ENCODE results near the gene MYO5A.
A peak's percentile ranks its signal among the peaks of the same experiment; 100 is the strongest.

Gene MYO5A

GRCh38 chr15:52532427-52532826 is 3.7 kb upstream of the MYO5A start:
- Histone ChIP-seq H2BK120ac (ENCODE audit: low read depth, low read length) (no peak overlapping the region), H4K8ac (ENCODE audit: low read depth, low read length) (no peak overlapping the region), H3K79me1 (ENCODE audit: low read length) (no peaks in the 10 kb centered on the region), H3K4me2 (ENCODE audit: low read length) (no peak overlapping the region), H3K4me3 (ENCODE audit: low read length) (no peak overlapping the region), H3K18ac (ENCODE audit: low read length) (no peak overlapping the region), H2BK5ac (ENCODE audit: low read length) (no peak overlapping the region), H3K4me1 (ENCODE audit: control insufficient read depth, low read depth, low read length) (peaks cover 5% of the 10 kb centered on the region), H3K36me3 (ENCODE audit: control insufficient read depth, insufficient read depth, low read length) (no peaks in the 10 kb centered on the region), H3K56ac (ENCODE audit: low read length) (no peak overlapping the region), H3K4ac (ENCODE audit: low read depth, low read length) (no peak overlapping the region), H2AK5ac (ENCODE audit: low read length) (no peak overlapping the region), H3K9ac (ENCODE audit: low read length) (no peak overlapping the region), H3K23ac (ENCODE audit: low read length) (no peak overlapping the region), H3K79me2 (ENCODE audit: control insufficient read depth, insufficient read depth, low read length) (no peaks in the 10 kb centered on the region), H4K5ac (ENCODE audit: low read length) (no peak overlapping the region), H3K27ac (ENCODE audit: low read depth, low read length) (no peak overlapping the region), H3K27me3 (ENCODE audit: insufficient read depth, low read length, poor library complexity) (peaks cover 10% of the 10 kb centered on the region), H2BK15ac (replicated peaks; ENCODE audit: low read depth) (no peak overlapping the region)
- DNase-seq: no peak
- WGBS (ENCODE audit: extremely low coverage, insufficient coverage, low lambda C conversion rate): no CpG with 5 or more reads among the region's 2 CpGs

- no CpG with 5 or more reads among the region's 11 CpGs for WGBS (ENCODE audit: extremely low coverage, insufficient coverage, low lambda C conversion rate)
- no peak overlapping the region for H3K4ac ChIP-seq (ENCODE audit: low read depth, low read length)
- H3K9ac ChIP-seq (ENCODE audit: low read length): peak overlapping the region; percentile 65
- H3K79me2 ChIP-seq (ENCODE audit: control insufficient read depth, insufficient read depth, low read length): no peaks in the 10 kb centered on the region
- peak overlapping the region; percentile 73 for H3K56ac ChIP-seq (ENCODE audit: low read length)
- H3K36me3 ChIP-seq (ENCODE audit: control insufficient read depth, insufficient read depth, low read length): no peaks in the 10 kb centered on the region
- H3K27me3 ChIP-seq (ENCODE audit: insufficient read depth, low read length, poor library complexity): peaks cover 10% of the 10 kb centered on the region
- no peak for DNase-seq
- H4K8ac ChIP-seq (ENCODE audit: low read depth, low read length): no peak overlapping the region
- no peak overlapping the region for H3K18ac ChIP-seq (ENCODE audit: low read length)
- no peak overlapping the region for H3K23ac ChIP-seq (ENCODE audit: low read length)
- no peak overlapping the region for H2BK5ac ChIP-seq (ENCODE audit: low read length)
- H3K79me1 ChIP-seq (ENCODE audit: low read length): no peaks in the 10 kb centered on the region
- peaks cover 5% of the 10 kb centered on the region for H3K4me1 ChIP-seq (ENCODE audit: control insufficient read depth, low read depth, low read length)
- H3K4me2 ChIP-seq (ENCODE audit: low read length): peak overlapping the region; percentile 94
- no peak overlapping the region for H3K4me3 ChIP-seq (ENCODE audit: low read length)
- no peak overlapping the region for H4K5ac ChIP-seq (ENCODE audit: low read length)
- no peak overlapping the region for H2BK15ac ChIP-seq (replicated peaks; ENCODE audit: low read depth)
- H3K27ac ChIP-seq (ENCODE audit: low read depth, low read length): no peak overlapping the region
- no peak overlapping the region for H2AK5ac ChIP-seq (ENCODE audit: low read length)
- H2BK120ac ChIP-seq (ENCODE audit: low read depth, low read length): no peak overlapping the region
Measured at GRCh38 chr15:52529940-52530339, 1.3 kb upstream of the MYO5A start.

- Histone ChIP-seq H3K18ac (ENCODE audit: low read length) (no peak overlapping the region), H3K79me2 (ENCODE audit: control insufficient read depth, insufficient read depth, low read length) (no peaks in the 10 kb centered on the region), H4K5ac (ENCODE audit: low read length) (no peak overlapping the region), H3K56ac (ENCODE audit: low read length) (peak overlapping the region; percentile 73), H3K27ac (ENCODE audit: low read depth, low read length) (no peak overlapping the region), H2BK120ac (ENCODE audit: low read depth, low read length) (no peak overlapping the region), H3K27me3 (ENCODE audit: insufficient read depth, low read length, poor library complexity) (peaks cover 10% of the 10 kb centered on the region), H2AK5ac (ENCODE audit: low read length) (no peak overlapping the region), H3K4ac (ENCODE audit: low read depth, low read length) (peak overlapping the region; percentile 20), H2BK15ac (replicated peaks; ENCODE audit: low read depth) (no peak overlapping the region), H3K36me3 (ENCODE audit: control insufficient read depth, insufficient read depth, low read length) (no peaks in the 10 kb centered on the region), H3K23ac (ENCODE audit: low read length) (no peak overlapping the region), H3K4me3 (ENCODE audit: low read length) (peak overlapping the region; percentile 49), H2BK5ac (ENCODE audit: low read length) (no peak overlapping the region), H3K4me2 (ENCODE audit: low read length) (peak overlapping the region; percentile 94), H4K8ac (ENCODE audit: low read depth, low read length) (no peak overlapping the region), H3K4me1 (ENCODE audit: control insufficient read depth, low read depth, low read length) (peaks cover 5% of the 10 kb centered on the region), H3K79me1 (ENCODE audit: low read length) (no peaks in the 10 kb centered on the region), H3K9ac (ENCODE audit: low read length) (peak overlapping the region; percentile 65)
- no CpG with 5 or more reads among the region's 28 CpGs for WGBS (ENCODE audit: extremely low coverage, insufficient coverage, low lambda C conversion rate)
- DNase-seq: peak; percentile 49
Measured at GRCh38 chr15:52529341-52529924, 753 bp upstream of the MYO5A start.

GRCh38 chr15:52527911-52528563 is 643 bp downstream of the MYO5A start:
- no peaks in the 10 kb centered on the region for H3K36me3 ChIP-seq (ENCODE audit: control insufficient read depth, insufficient read depth, low read length)
- H3K56ac ChIP-seq (ENCODE audit: low read length): peak overlapping the region; percentile 79
- H3K79me1 ChIP-seq (ENCODE audit: low read length): no peaks in the 10 kb centered on the region
- no peak overlapping the region for H3K23ac ChIP-seq (ENCODE audit: low read length)
- no peak overlapping the region for H3K18ac ChIP-seq (ENCODE audit: low read length)
- H2BK120ac ChIP-seq (ENCODE audit: low read depth, low read length): no peak overlapping the region
- H3K4ac ChIP-seq (ENCODE audit: low read depth, low read length): no peak overlapping the region
- H3K4me1 ChIP-seq (ENCODE audit: control insufficient read depth, low read depth, low read length): peaks cover 5% of the 10 kb centered on the region
- H4K5ac ChIP-seq (ENCODE audit: low read length): no peak overlapping the region
- H3K9ac ChIP-seq (ENCODE audit: low read length): peak overlapping the region; percentile 72
- H3K27ac ChIP-seq (ENCODE audit: low read depth, low read length): no peak overlapping the region
- WGBS (ENCODE audit: extremely low coverage, insufficient coverage, low lambda C conversion rate): no CpG with 5 or more reads among the region's 32 CpGs
- H2BK15ac ChIP-seq (replicated peaks; ENCODE audit: low read depth): no peak overlapping the region
- H4K8ac ChIP-seq (ENCODE audit: low read depth, low read length): no peak overlapping the region
- no peaks in the 10 kb centered on the region for H3K79me2 ChIP-seq (ENCODE audit: control insufficient read depth, insufficient read depth, low read length)
- H3K4me2 ChIP-seq (ENCODE audit: low read length): peak overlapping the region; percentile 63
- H2BK5ac ChIP-seq (ENCODE audit: low read length): no peak overlapping the region
- H2AK5ac ChIP-seq (ENCODE audit: low read length): no peak overlapping the region
- H3K27me3 ChIP-seq (ENCODE audit: insufficient read depth, low read length, poor library complexity): peaks cover 10% of the 10 kb centered on the region
- H3K4me3 ChIP-seq (ENCODE audit: low read length): peak overlapping the region; percentile 55
- DNase-seq: peak; percentile 34

GRCh38 chr15:52527196-52527910 is 1.3 kb downstream of the MYO5A start:
- no peak overlapping the region for H3K27ac ChIP-seq (ENCODE audit: low read depth, low read length)
- H3K36me3 ChIP-seq (ENCODE audit: control insufficient read depth, insufficient read depth, low read length): no peaks in the 10 kb centered on the region
- DNase-seq: no peak
- H3K4me1 ChIP-seq (ENCODE audit: control insufficient read depth, low read depth, low read length): peaks cover 5% of the 10 kb centered on the region
- H3K4me2 ChIP-seq (ENCODE audit: low read length): no peak overlapping the region
- no peak overlapping the region for H3K56ac ChIP-seq (ENCODE audit: low read length)
- H2BK15ac ChIP-seq (replicated peaks; ENCODE audit: low read depth): no peak overlapping the region
- H2BK120ac ChIP-seq (ENCODE audit: low read depth, low read length): no peak overlapping the region
- H2BK5ac ChIP-seq (ENCODE audit: low read length): no peak overlapping the region
- no peak overlapping the region for H4K5ac ChIP-seq (ENCODE audit: low read length)
- no peaks in the 10 kb centered on the region for H3K79me2 ChIP-seq (ENCODE audit: control insufficient read depth, insufficient read depth, low read length)
- no peak overlapping the region for H3K23ac ChIP-seq (ENCODE audit: low read length)
- H3K27me3 ChIP-seq (ENCODE audit: insufficient read depth, low read length, poor library complexity): peaks cover 10% of the 10 kb centered on the region
- WGBS (ENCODE audit: extremely low coverage, insufficient coverage, low lambda C conversion rate): no CpG with 5 or more reads among the region's 7 CpGs
- no peaks in the 10 kb centered on the region for H3K79me1 ChIP-seq (ENCODE audit: low read length)
- H2AK5ac ChIP-seq (ENCODE audit: low read length): no peak overlapping the region
- no peak overlapping the region for H3K4me3 ChIP-seq (ENCODE audit: low read length)
- H3K9ac ChIP-seq (ENCODE audit: low read length): no peak overlapping the region
- no peak overlapping the region for H4K8ac ChIP-seq (ENCODE audit: low read depth, low read length)
- H3K4ac ChIP-seq (ENCODE audit: low read depth, low read length): no peak overlapping the region
- no peak overlapping the region for H3K18ac ChIP-seq (ENCODE audit: low read length)

Data from mesendoderm (in vitro differentiated cells).